Spleen (tissue), 11 donors: ENCODE measurements around the gene COL4A2. TPM values are rescaled to one million over a fixed set of nuclear protein-coding genes. Genes with fewer than 3 reads are reported as not detected.
A peak's percentile ranks its signal among the peaks of the same experiment; 100 is the strongest.

Source experiments
- DNase-seq: peaks from one replicate; pipeline ENCODE4 v3.0.0-alpha.2; 2020
- H3K27ac ChIP-seq, 8 donors: fragments of 200-600 bp; sonication (generic) in 7 of 8; 1 replicate in 4 of 8; 2 replicates in 4 of 8; pipeline versions ENCODE4 v1.5.0 to v1.8.0; 2016 to 2021; ENCODE audit warnings: inconsistent platforms in 4 of 8, mild to moderate bottlenecking in 4 of 8, moderate library complexity in 1 of 8
- H3K27me3 ChIP-seq, 7 donors: fragments of 200-600 bp; sonication (generic) in 6 of 7; replicated peaks in 1 of 7; 1 replicate in 4 of 7; 2 replicates in 3 of 7; pipeline versions ENCODE4 v1.5.0 to v1.8.0; 2016 to 2021; ENCODE audit warnings: inconsistent platforms in 3 of 7, mild to moderate bottlenecking in 1 of 7
- H3K36me3 ChIP-seq, 6 donors: fragments of 200-600 bp; sonication (generic) in 5 of 6; 1 replicate in 4 of 6; 2 replicates in 2 of 6; pipeline versions ENCODE4 v1.5.0 to v1.8.0; 2016 to 2021; ENCODE audit warnings: inconsistent platforms in 2 of 6
- H3K4me1 ChIP-seq, 6 donors: fragments of 200-600 bp; sonication (generic) in 5 of 6; 1 replicate in 3 of 6; 2 replicates in 3 of 6; pipeline versions ENCODE4 v1.5.0 to v1.8.0; 2016 to 2021; ENCODE audit warnings: inconsistent platforms in 3 of 6
- H3K4me3 ChIP-seq, 8 donors: fragments of 200-600 bp; sonication (generic) in 7 of 8; 1 replicate in 4 of 8; 2 replicates in 4 of 8; pipeline versions ENCODE4 v1.5.0 to v1.8.0; 2016 to 2021; ENCODE audit warnings: inconsistent platforms in 4 of 8, mild to moderate bottlenecking in 4 of 8, moderate library complexity in 2 of 8
- H3K9me3 ChIP-seq, 8 donors: fragments of 200-600 bp; sonication (generic) in 7 of 8; 1 replicate in 4 of 8; 2 replicates in 4 of 8; pipeline versions ENCODE4 v1.5.0 to v1.8.0; 2016 to 2021; ENCODE audit warnings: inconsistent platforms in 4 of 8
- CTCF ChIP-seq, 11 experiments: fragments of 200-600 bp in 7 of 11; fragments of 450-650 bp in 4 of 11; sonication (generic) in 4 of 11; IDR thresholded peaks in 8 of 11; conservative IDR thresholded peaks in 3 of 11; 1 replicate in 7 of 11; 2 replicates in 4 of 11; pipeline versions ENCODE4 v1.4.0 to v1.8.0; 2016 to 2021; ENCODE audit warnings: antibody characterized with exemption in 11 of 11, inconsistent platforms in 4 of 11, mild to moderate bottlenecking in 1 of 11
- POLR2A ChIP-seq, 3 donors: fragments of 450-650 bp; IDR thresholded peaks; one replicate each; pipeline ENCODE4 v1.5.1; 2017; ENCODE audit warnings: antibody characterized with exemption in 3 of 3, mild to moderate bottlenecking in 1 of 3
- POLR2AphosphoS5 ChIP-seq, 3 donors: sonication (generic); formaldehyde crosslinking; IDR thresholded peaks; one replicate each; pipeline ENCODE4 v1.5.1; 2017; ENCODE audit warnings: antibody characterized with exemption in 3 of 3
- WGBS, 5 donors: extraction: QIAGEN DNeasy Blood & Tissue Kit in 3 of 5; methylation state at CpG; one replicate each; pipeline versions ENCODE4 v1.1.5 to v1.1.7; 2013 to 2018; 5-methylcytosine and 5-hydroxymethylcytosine counted together
- intact Hi-C: fragments of 100-400 bp; cut with DNase I; formaldehyde crosslinking; loops from one replicate; pipeline ENCODE4 v1.15.0; 2023; ENCODE audit warnings: low total_unique reads
- polyA plus RNA-seq, 3 donors: library from polyadenylated mRNA; stranded (reverse); fragments of 200-250 nt; gene quantifications; one replicate each; pipeline ENCODE4 v1.2.1, GENCODE V29; 2013
- total RNA-seq, 7 donors: library from RNA; depleted of rRNA in 3 of 7; stranded (reverse); fragments of >200 nt in 3 of 7; fragmentation: NEBNext Ultra II Directional in 4 of 7; extraction: Animal tissue kit (Norgen Biotek cat#: 25700) in 4 of 7; gene quantifications; one replicate each; pipeline versions ENCODE4 v1.1.0 to v1.2.1, GENCODE V29; 2016 to 2021
- donor health status: healthy with polysubstance abuse.
- donor health status: DM: no; HTN: no; CAD: no; lungs with moderate emphysema.
- donor health status: DM: no; HTN: no; CAD: no.
- donor health status: Bipolar disorder and iron deficiency.
- donor health status: healthy.
- donor health status: DM: no; HTN: no; CAD: no.
- donor health status: DM: yes; HTN: yes; CAD: no.

Gene COL4A2
- total and polyA plus RNA-seq, 10 donors = 52.6 to 712 (median 337) TPM

- intact Hi-C loops = loop anchor here (10.0 kb wide), 1 partner anchor 83 kb away; no protein-coding TSS in a partner anchor
- H3K4me1 ChIP-seq = peaks cover 13 to 71% (median 42%) of the 10 kb centered on the region in 6 donors
- no peak for DNase-seq
- H3K9me3 ChIP-seq = no peaks in the 10 kb centered on the region
- H3K36me3 ChIP-seq = no peaks in the 10 kb centered on the region
- peak overlapping the region in 1 of 8 donors; percentile 46 for H3K4me3 ChIP-seq
- H3K27ac ChIP-seq = peak overlapping the region; percentile 64 to 90 (median 80)
- peak in 1 of 3 donors; percentile 59 for TF ChIP-seq POLR2AphosphoS5 (IDR thresholded peaks at IDR 0.05)
- no peak for TF ChIP-seq CTCF (IDR thresholded peaks at IDR 0.05 in 8 of 11, conservative IDR thresholded peaks at IDR 0.05 in 3 of 11)
- TF ChIP-seq POLR2A (IDR thresholded peaks at IDR 0.05) = no peak
- 13 to 22% (median 18%) methylated on average over 14 of the region's 14 CpGs for WGBS, 5 donors
- peaks cover 0 to 14% (median 0%) of the 10 kb centered on the region in 7 donors for H3K27me3 ChIP-seq
Observed at GRCh38 chr13:110341445-110342244, 34.6 kb downstream of the COL4A2 start.

DNA sequence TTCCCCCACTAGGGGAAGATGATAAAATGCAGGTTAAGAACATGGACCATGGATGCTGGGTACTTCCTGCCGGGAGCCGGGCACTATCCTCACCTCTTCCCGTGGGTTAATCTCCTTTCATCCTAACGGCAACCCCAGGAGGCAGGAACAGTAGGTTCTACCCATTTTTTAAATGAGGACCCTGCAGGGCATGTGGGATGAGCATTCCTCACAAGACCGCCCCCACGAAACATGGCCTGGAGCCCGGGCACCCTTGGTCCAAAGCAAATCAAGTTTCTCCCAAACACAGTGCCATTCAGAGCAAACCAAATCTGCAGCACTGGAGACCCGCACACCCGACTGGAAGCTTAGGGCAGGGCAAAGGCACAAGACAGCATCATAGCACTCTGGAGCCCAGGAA, 35.4 kb downstream of the COL4A2 start:
- Histone ChIP-seq H3K9me3 (no peaks in the 10 kb centered on the region), H3K36me3 (no peaks in the 10 kb centered on the region), H3K4me3 (no peak overlapping the region), H3K27ac (peak overlapping the region in 5 of 8 donors; percentile 74 to 90 (median 82)), H3K4me1 (peaks cover 9 to 69% (median 40%) of the 10 kb centered on the region in 6 donors), H3K27me3 (peaks cover 0 to 14% (median 0%) of the 10 kb centered on the region in 7 donors)
- intact Hi-C loops = loop anchor here (10.0 kb wide), 1 partner anchor 82 kb away; no protein-coding TSS in a partner anchor
- TF ChIP-seq POLR2A (IDR thresholded peaks at IDR 0.05) = no peak
- no peak for TF ChIP-seq CTCF (IDR thresholded peaks at IDR 0.05 in 8 of 11, conservative IDR thresholded peaks at IDR 0.05 in 3 of 11)
- no peak for TF ChIP-seq POLR2AphosphoS5 (IDR thresholded peaks at IDR 0.05)
- 80 to 88% (median 85%) methylated on average over 8 to 9 of the region's 9 CpGs for WGBS, 5 donors
- DNase-seq = no peak

GRCh38 chr13:110343241-110343865, 36.3 kb downstream of the COL4A2 start:
- peaks cover 10 to 65% (median 41%) of the 10 kb centered on the region in 6 donors for H3K4me1 ChIP-seq
- WGBS, 5 donors = 90 to 97% (median 93%) methylated on average over 16 of the region's 16 CpGs

More at GRCh38 chr13:110343241-110343865, 36.3 kb downstream of the COL4A2 start:
- DNase-seq = no peak
- Histone ChIP-seq H3K4me3 (no peak overlapping the region), H3K9me3 (no peaks in the 10 kb centered on the region), H3K27me3 (peaks cover 0 to 14% (median 0%) of the 10 kb centered on the region in 7 donors), H3K36me3 (no peaks in the 10 kb centered on the region), H3K27ac (peak overlapping the region in 1 of 8 donors; percentile 8)
- no peak for TF ChIP-seq CTCF (IDR thresholded peaks at IDR 0.05 in 8 of 11, conservative IDR thresholded peaks at IDR 0.05 in 3 of 11)
- no peak for TF ChIP-seq POLR2A (IDR thresholded peaks at IDR 0.05)
- TF ChIP-seq POLR2AphosphoS5 (IDR thresholded peaks at IDR 0.05) = no peak
- intact Hi-C loops = loop anchor here (10.0 kb wide), 1 partner anchor 81 kb away; no protein-coding TSS in a partner anchor
